ENCODE measurements around the gene TYROBP.

DNA sequence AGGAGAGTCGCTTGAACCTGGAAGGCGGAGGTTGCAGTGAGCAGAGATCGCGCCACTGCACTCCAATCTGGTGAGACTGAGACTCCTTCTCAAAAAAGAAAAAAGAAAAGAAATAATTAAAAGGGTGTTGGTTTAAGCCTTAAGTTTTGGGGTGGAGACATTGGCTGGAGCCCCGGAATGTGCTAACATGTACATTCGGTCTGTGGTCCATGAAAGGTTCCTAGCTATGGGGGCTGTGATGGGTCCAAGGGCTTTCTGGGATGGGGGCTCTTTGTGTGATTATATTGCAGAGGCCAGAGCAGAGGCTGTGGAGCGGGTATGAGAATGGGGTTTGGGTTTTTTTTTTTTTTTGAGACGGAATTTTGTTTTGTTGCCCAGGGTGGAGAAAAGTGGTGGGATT, 22.2 kb downstream of the TYROBP start:
- TF ChIP-seq, protein P1, sequence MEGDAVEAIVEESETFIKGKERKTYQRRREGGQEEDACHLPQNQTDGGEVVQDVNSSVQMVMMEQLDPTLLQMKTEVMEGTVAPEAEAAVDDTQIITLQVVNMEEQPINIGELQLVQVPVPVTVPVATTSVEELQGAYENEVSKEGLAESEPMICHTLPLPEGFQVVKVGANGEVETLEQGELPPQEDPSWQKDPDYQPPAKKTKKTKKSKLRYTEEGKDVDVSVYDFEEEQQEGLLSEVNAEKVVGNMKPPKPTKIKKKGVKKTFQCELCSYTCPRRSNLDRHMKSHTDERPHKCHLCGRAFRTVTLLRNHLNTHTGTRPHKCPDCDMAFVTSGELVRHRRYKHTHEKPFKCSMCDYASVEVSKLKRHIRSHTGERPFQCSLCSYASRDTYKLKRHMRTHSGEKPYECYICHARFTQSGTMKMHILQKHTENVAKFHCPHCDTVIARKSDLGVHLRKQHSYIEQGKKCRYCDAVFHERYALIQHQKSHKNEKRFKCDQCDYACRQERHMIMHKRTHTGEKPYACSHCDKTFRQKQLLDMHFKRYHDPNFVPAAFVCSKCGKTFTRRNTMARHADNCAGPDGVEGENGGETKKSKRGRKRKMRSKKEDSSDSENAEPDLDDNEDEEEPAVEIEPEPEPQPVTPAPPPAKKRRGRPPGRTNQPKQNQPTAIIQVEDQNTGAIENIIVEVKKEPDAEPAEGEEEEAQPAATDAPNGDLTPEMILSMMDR (conservative IDR thresholded peaks at IDR 0.05; ENCODE audit: low read length): no peak
- TF ChIP-seq EZH2phosphoT487 (IDR thresholded peaks at IDR 0.05; ENCODE audit: borderline replicate concordance): no peak

Measured in Loucy (cell line).